Measurements from ENCODE around the gene PIK3R6. TPM values are rescaled to one million over a fixed set of nuclear protein-coding genes. Genes with fewer than 3 reads are reported as not detected.

The PIK3R6 gene
- total RNA-seq, 1 experiment from 2014 or later, result not detected

GRCh38 chr17:8904686-8905085 is 37.2 kb upstream of the PIK3R6 start:
- ChIA-PET CTCF (no interaction called here), POLR2A (no interaction called here)
- intact Hi-C loops (cut with micrococcal nuclease; ENCODE audit: unreplicated experiment), result no loop called here
- Mint-ChIP-seq H3K27ac (ENCODE audit: unreplicated experiment) (no peak overlapping the region), H3K36me3 (ENCODE audit: insufficient read depth, unreplicated experiment) (no peaks in the 10 kb centered on the region), H3K27me3 (ENCODE audit: insufficient read depth, unreplicated experiment) (peaks cover 3% of the 10 kb centered on the region), H3K4me3 (ENCODE audit: unreplicated experiment) (no peak overlapping the region), H3K9me3 (ENCODE audit: unreplicated experiment) (no peaks in the 10 kb centered on the region), H3K4me1 (ENCODE audit: low read depth, unreplicated experiment) (no peaks in the 10 kb centered on the region)
- Histone ChIP-seq H3K27me3 (replicated peaks; ENCODE audit: control insufficient read depth, insufficient read depth, low read length) (no peaks in the 10 kb centered on the region), H3K36me3 (ENCODE audit: control insufficient read depth, insufficient read depth, low read length) (no peaks in the 10 kb centered on the region), H3K4me3 (ENCODE audit: low read depth, low read length) (no peak overlapping the region), H3K9me3 (no peaks in the 10 kb centered on the region), H3K4me1 (no peaks in the 10 kb centered on the region)
- no peak for DNase-seq
- BruUV-seq (replicated peaks), result no TSS peak
- no peak for TF ChIP-seq CTCF (IDR thresholded peaks at IDR 0.05; ENCODE audit: insufficient read depth in 1 of 2, low read depth in 1 of 2, low read length in 1 of 2, severe bottlenecking in 1 of 2, unreplicated experiment in 1 of 2)

DNA sequence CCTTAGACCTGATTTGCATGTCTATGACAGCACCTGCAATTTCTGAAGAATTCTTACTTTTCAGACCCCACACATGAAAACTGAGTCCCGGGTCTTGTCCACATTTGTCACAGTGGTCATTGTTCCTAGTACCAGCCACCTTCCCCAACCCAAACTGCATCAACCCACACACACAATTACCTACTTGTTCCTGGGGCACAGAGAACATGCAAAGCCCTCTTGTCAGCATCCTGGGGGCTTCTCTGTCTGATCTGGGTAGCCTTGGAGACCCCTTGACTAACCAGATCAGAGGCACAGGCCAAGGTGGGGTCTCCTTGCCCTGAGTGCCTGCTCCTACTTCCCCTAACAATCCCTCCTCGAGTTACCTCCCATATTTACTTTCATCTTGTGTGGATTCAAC is 36.7 kb upstream of the PIK3R6 start:
- Mint-ChIP-seq H3K27ac (ENCODE audit: unreplicated experiment) (no peak overlapping the region), H3K27me3 (ENCODE audit: insufficient read depth, unreplicated experiment) (peaks cover 3% of the 10 kb centered on the region), H3K4me1 (ENCODE audit: low read depth, unreplicated experiment) (no peaks in the 10 kb centered on the region), H3K9me3 (ENCODE audit: unreplicated experiment) (no peaks in the 10 kb centered on the region), H3K4me3 (ENCODE audit: unreplicated experiment) (no peak overlapping the region), H3K36me3 (ENCODE audit: insufficient read depth, unreplicated experiment) (no peaks in the 10 kb centered on the region)
- DNase-seq, result no peak
- H3K4me3 ChIP-seq (ENCODE audit: low read depth, low read length), result no peak overlapping the region
- no peaks in the 10 kb centered on the region for H3K4me1 ChIP-seq
- H3K36me3 ChIP-seq (ENCODE audit: control insufficient read depth, insufficient read depth, low read length), result no peaks in the 10 kb centered on the region
- no TSS peak for BruUV-seq (replicated peaks)
- no peaks in the 10 kb centered on the region for H3K9me3 ChIP-seq
- ChIA-PET POLR2A (no interaction called here), CTCF (no interaction called here)
- H3K27me3 ChIP-seq (replicated peaks; ENCODE audit: control insufficient read depth, insufficient read depth, low read length), result no peaks in the 10 kb centered on the region
- no peak for TF ChIP-seq CTCF (IDR thresholded peaks at IDR 0.05; ENCODE audit: insufficient read depth in 1 of 2, low read depth in 1 of 2, low read length in 1 of 2, severe bottlenecking in 1 of 2, unreplicated experiment in 1 of 2)
- intact Hi-C loops (cut with micrococcal nuclease; ENCODE audit: unreplicated experiment), result no loop called here

- intact Hi-C loops (cut with micrococcal nuclease; ENCODE audit: unreplicated experiment), result no loop called here
- Histone ChIP-seq H3K36me3 (ENCODE audit: control insufficient read depth, insufficient read depth, low read length) (no peaks in the 10 kb centered on the region), H3K4me3 (ENCODE audit: low read depth, low read length) (no peak overlapping the region), H3K27me3 (replicated peaks; ENCODE audit: control insufficient read depth, insufficient read depth, low read length) (no peaks in the 10 kb centered on the region), H3K4me1 (no peaks in the 10 kb centered on the region), H3K9me3 (no peaks in the 10 kb centered on the region)
- H3K27ac Mint-ChIP-seq (ENCODE audit: unreplicated experiment), result no peak overlapping the region
- H3K36me3 Mint-ChIP-seq (ENCODE audit: insufficient read depth, unreplicated experiment), result no peaks in the 10 kb centered on the region
- DNase-seq, result no peak
- no peaks in the 10 kb centered on the region for H3K4me1 Mint-ChIP-seq (ENCODE audit: low read depth, unreplicated experiment)
- ChIA-PET CTCF (no interaction called here), POLR2A (no interaction called here)
- peaks cover 6% of the 10 kb centered on the region for H3K27me3 Mint-ChIP-seq (ENCODE audit: insufficient read depth, unreplicated experiment)
- BruUV-seq (replicated peaks), result no TSS peak
- no peaks in the 10 kb centered on the region for H3K9me3 Mint-ChIP-seq (ENCODE audit: unreplicated experiment)
- H3K4me3 Mint-ChIP-seq (ENCODE audit: unreplicated experiment), result no peak overlapping the region
- no peak for TF ChIP-seq CTCF (IDR thresholded peaks at IDR 0.05; ENCODE audit: insufficient read depth in 1 of 2, low read depth in 1 of 2, low read length in 1 of 2, severe bottlenecking in 1 of 2, unreplicated experiment in 1 of 2)
These were observed 33.4 kb upstream of the PIK3R6 start for GRCh38 chr17:8900626-8901585.
